Glutamatergic neuron (in vitro differentiated cells): ENCODE results near the gene POLR2A. TPM values are rescaled to one million over a fixed set of nuclear protein-coding genes. Genes with fewer than 3 reads are reported as not detected.

ENCODE experiments used
- DNase-seq: peaks from one replicate; pipeline ENCODE4 v3.0.0; 2022
- H3K27ac Mint-ChIP-seq: one replicate; pipeline ENCODE4 v1.8.0; 2020; ENCODE audit warnings: mild to moderate bottlenecking, mixed read lengths, inconsistent platforms; ENCODE audit not compliant: unreplicated experiment
- H3K27me3 Mint-ChIP-seq: one replicate; pipeline ENCODE4 v1.8.0; 2020; ENCODE audit warnings: mild to moderate bottlenecking, moderate library complexity, mixed read lengths, inconsistent platforms; ENCODE audit not compliant: unreplicated experiment
- H3K36me3 Mint-ChIP-seq: one replicate; pipeline ENCODE4 v1.8.0; 2020; ENCODE audit warnings: mild to moderate bottlenecking, mixed read lengths, inconsistent platforms; ENCODE audit not compliant: unreplicated experiment
- H3K4me1 Mint-ChIP-seq: one replicate; pipeline ENCODE4 v1.8.0; 2020; ENCODE audit warnings: mild to moderate bottlenecking, low read depth, mixed read lengths, inconsistent platforms; ENCODE audit not compliant: unreplicated experiment
- H3K4me3 Mint-ChIP-seq: one replicate; pipeline ENCODE4 v1.8.0; 2020; ENCODE audit warnings: mild to moderate bottlenecking, mixed read lengths, inconsistent platforms; ENCODE audit not compliant: unreplicated experiment
- H3K9me3 Mint-ChIP-seq: one replicate; pipeline ENCODE4 v1.8.0; 2020; ENCODE audit warnings: mild to moderate bottlenecking, moderate library complexity, mixed read lengths, inconsistent platforms; ENCODE audit not compliant: unreplicated experiment
- total RNA-seq: library from RNA; stranded (reverse); fragmentation: NEBNext Ultra II Directional; extraction: Animal tissue kit (Norgen Biotek cat#: 25700); gene quantifications from one replicate; pipeline ENCODE4 v1.2.1, GENCODE V29; 2021; ENCODE audit not compliant: unreplicated experiment
- TF ChIP-seq, protein P1 (sequence below): fragments of 200-600 bp; sonication (generic); IDR thresholded peaks from one replicate; pipeline ENCODE4 v1.5.0; 2021; ENCODE audit not compliant: partially characterized antibody, unreplicated experiment

POLR2A gene
- total RNA-seq, 1 donor from 2014 or later = 200 TPM

DNA sequence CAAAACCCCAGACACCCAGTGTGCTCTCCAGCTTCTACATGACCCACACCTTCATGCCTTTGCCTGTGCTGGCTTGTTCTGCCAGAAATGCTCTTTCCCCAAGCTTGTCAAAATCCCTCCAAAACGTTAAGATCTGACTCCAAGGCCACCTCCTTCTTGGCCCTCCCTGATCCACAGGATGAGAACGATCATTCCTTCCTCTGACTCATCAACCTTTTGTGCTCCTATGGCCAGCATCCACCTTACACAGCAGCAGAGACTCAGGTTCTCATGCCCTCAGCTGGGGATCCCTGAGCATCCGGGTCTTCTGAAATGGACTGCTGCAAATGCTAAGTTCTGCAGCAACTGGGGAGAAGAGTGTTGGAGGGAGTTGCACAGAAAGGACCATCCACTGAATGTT is 7.7 kb upstream of the POLR2A start:
- no peak for DNase-seq
- H3K9me3 Mint-ChIP-seq = peaks cover 14% of the 10 kb centered on the region
- peaks cover 12% of the 10 kb centered on the region for H3K27me3 Mint-ChIP-seq
- H3K27ac Mint-ChIP-seq = peak overlapping the region; percentile 45
- no peaks in the 10 kb centered on the region for H3K36me3 Mint-ChIP-seq
- peak overlapping the region; percentile 0 for H3K4me3 Mint-ChIP-seq
- H3K4me1 Mint-ChIP-seq = peaks cover 24% of the 10 kb centered on the region
- TF ChIP-seq, protein P1, sequence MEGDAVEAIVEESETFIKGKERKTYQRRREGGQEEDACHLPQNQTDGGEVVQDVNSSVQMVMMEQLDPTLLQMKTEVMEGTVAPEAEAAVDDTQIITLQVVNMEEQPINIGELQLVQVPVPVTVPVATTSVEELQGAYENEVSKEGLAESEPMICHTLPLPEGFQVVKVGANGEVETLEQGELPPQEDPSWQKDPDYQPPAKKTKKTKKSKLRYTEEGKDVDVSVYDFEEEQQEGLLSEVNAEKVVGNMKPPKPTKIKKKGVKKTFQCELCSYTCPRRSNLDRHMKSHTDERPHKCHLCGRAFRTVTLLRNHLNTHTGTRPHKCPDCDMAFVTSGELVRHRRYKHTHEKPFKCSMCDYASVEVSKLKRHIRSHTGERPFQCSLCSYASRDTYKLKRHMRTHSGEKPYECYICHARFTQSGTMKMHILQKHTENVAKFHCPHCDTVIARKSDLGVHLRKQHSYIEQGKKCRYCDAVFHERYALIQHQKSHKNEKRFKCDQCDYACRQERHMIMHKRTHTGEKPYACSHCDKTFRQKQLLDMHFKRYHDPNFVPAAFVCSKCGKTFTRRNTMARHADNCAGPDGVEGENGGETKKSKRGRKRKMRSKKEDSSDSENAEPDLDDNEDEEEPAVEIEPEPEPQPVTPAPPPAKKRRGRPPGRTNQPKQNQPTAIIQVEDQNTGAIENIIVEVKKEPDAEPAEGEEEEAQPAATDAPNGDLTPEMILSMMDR = no peak

DNA sequence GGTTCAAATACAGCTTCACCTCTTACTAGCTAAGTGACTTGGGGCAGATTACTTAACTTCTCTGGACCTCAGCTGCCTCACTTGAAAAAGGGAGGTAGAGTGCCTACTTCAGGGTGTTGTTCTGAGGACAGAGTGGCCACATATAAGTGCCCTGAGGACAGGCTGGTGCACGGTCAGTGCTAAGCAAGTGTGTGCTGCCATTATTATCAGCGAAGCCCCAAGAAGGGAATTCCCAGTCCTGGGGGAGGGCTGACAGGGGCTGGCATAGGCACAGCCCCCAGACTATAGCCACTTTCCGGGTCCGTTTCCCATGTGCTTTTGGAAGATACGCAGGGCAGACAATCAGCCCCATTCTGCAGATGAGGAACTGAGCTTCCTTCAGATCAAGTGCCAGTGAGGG is 7.2 kb upstream of the POLR2A start:
- H3K4me1 Mint-ChIP-seq = peaks cover 24% of the 10 kb centered on the region
- no peak overlapping the region for H3K27ac Mint-ChIP-seq
- peaks cover 14% of the 10 kb centered on the region for H3K9me3 Mint-ChIP-seq
- TF ChIP-seq, protein P1 = no peak
- no peaks in the 10 kb centered on the region for H3K36me3 Mint-ChIP-seq
- H3K4me3 Mint-ChIP-seq = no peak overlapping the region
- H3K27me3 Mint-ChIP-seq = peaks cover 12% of the 10 kb centered on the region
- DNase-seq = no peak

DNA sequence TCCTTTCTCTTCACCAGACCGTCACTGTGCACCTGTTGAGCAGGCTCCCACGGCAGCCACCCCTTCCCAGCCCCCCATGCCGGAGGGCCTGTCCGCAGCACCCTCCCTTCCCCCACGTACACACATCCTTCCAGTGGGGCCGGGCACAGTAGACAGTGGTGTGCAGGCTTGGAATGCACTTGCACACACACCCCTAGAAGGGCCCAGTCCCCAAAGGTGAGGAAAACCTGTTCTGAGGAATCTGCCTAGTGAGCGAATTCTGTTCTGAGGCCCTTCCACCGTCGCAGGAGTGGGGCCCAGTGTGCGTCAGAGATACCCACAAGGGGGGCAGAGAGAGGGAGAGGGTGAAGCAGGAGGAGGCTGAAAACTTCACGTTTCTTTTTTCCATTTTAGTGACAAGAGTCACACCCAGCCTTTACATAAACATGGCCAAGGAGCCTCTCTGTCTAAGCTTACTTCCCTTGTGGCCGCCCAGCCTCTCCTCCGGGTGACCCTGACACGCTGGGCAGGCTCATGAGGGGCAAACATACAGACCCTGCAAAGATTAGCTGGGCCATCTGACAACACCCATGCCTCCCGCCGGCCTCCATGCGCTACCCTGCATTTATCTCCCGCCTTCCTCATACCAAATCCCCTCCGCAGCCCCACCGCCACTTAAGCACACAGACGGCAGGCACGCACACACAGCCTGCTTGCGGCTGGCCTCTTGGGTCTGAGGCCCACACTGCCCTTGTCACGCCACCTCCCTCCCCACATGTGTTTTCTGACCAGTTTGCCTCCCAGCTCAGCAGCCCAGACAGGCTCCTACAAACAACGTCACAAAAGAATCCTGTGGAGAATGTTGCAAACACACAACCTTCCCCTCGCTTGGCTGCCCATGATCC is 6.5 kb upstream of the POLR2A start:
- peaks cover 30% of the 10 kb centered on the region for H3K4me1 Mint-ChIP-seq
- H3K27me3 Mint-ChIP-seq = peaks cover 12% of the 10 kb centered on the region
- peaks cover 16% of the 10 kb centered on the region for H3K9me3 Mint-ChIP-seq
- DNase-seq = peak; percentile 61
- peak overlapping the region; percentile 89 for H3K27ac Mint-ChIP-seq
- peak overlapping the region; percentile 92 for H3K4me3 Mint-ChIP-seq
- no peaks in the 10 kb centered on the region for H3K36me3 Mint-ChIP-seq
- TF ChIP-seq, protein P1 = no peak

DNA sequence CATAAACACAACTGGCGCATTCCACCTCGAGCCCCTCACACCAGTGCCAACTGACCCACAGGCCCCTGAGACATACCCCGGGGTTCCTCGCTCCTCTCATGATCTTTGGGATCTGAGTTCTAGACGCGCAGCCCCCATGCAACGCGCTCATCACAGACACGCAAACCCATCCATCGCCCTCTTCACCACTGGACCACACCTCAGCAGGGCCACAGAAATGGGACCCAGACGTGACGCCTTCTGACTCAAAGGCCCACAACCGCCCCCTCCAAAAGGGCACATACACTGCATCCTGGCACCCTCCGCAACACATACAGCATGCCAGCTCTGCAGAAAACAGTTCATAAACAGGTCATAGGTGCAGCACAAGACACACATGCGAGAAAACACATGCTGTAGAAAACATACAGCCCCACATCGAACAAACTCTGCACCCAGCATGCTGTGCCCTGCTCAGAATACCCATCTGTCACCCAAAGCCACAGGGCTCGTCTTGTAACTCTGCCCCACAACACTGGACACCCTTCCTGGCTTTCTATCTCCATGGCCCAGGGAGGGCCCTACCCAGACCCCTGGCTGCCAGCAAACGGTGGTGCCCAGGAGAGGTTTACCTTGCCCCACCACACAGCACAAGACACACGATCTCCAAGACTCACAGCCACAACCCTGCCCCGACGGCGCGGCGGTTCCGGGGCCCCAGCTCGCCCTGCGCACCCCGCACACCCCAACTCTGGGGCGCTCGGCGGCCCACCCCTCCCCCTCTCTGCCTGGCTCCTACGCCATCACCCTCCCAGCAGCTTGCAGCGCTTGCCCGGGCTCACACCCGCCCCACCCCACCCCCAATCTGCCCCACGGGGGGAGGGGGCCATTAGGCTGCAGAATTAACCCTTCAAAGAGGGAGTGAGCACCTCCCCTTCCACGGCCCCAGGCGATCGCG is 5.6 kb upstream of the POLR2A start:
- peak; percentile 46 for DNase-seq
- Mint-ChIP-seq H3K27me3 (peaks cover 15% of the 10 kb centered on the region), H3K27ac (peak overlapping the region; percentile 89), H3K9me3 (peaks cover 18% of the 10 kb centered on the region), H3K36me3 (no peaks in the 10 kb centered on the region), H3K4me1 (peaks cover 35% of the 10 kb centered on the region), H3K4me3 (peak overlapping the region; percentile 92)
- TF ChIP-seq, protein P1 = no peak
